HCEC 1CT (cell line): Measurements from ENCODE around the gene SUGP1.
"Not testable (repeated sequence)": the region's sequence is repeated elsewhere in the genome, so short reads cannot be mapped to it uniquely, and the experiment has no call there.

Experiments
- DNase-seq: peaks from one replicate; pipeline ENCODE4 v3.0.0-alpha.2; 2017

The SUGP1 gene, protein sequence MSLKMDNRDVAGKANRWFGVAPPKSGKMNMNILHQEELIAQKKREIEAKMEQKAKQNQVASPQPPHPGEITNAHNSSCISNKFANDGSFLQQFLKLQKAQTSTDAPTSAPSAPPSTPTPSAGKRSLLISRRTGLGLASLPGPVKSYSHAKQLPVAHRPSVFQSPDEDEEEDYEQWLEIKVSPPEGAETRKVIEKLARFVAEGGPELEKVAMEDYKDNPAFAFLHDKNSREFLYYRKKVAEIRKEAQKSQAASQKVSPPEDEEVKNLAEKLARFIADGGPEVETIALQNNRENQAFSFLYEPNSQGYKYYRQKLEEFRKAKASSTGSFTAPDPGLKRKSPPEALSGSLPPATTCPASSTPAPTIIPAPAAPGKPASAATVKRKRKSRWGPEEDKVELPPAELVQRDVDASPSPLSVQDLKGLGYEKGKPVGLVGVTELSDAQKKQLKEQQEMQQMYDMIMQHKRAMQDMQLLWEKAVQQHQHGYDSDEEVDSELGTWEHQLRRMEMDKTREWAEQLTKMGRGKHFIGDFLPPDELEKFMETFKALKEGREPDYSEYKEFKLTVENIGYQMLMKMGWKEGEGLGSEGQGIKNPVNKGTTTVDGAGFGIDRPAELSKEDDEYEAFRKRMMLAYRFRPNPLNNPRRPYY

DNA sequence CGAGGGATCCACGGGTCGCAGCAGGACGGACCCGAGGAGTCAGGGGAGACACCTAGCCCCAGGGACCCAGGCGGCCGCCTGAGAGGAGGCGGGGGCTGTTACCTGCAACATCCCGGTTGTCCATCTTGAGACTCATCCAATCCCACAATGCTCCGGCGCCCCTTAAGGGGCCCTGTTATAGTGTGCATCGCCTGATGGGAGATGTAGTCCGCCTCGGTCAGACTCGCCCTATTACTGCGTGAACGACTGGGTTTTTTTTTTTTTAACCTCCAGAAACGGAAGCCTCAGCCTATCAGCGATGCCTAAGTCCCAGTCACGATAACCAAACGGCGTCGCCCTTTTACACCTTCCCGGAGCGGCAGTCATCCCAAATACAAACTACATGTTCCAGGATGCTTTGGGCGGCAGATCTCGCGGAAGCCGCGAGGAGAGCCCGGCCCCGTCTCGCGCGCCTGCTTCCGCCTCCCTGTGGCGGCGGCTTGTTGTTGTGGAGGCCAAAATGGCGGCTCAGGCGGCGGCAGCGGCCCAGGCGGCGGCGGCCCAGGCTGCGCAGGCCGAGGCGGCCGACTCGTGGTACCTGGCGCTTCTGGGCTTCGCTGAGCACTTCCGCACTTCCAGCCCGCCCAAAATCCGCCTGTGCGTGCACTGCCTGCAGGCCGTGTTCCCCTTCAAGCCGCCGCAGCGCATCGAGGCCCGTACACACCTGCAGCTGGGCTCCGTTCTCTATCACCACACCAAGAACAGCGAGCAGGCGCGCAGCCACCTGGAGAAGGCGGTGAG lies at the start of gene SUGP1, which contains the start of gene MAU2:
SUGP1 (minus strand) TSS at position 149 of the 780 bp plus-strand sequence; CDS start at position 136, 13 bp downstream.
MAU2 (plus strand) TSS at position 469 of the 780 bp plus-strand sequence; CDS start at position 500, 31 bp downstream.
- DNase-seq: peak; percentile 89

GRCh38 chr19:19368087-19368486 lies 47.8 kb upstream of the SUGP1 start:
- no peak for DNase-seq

GRCh38 chr19:19366434-19367396 lies 46.4 kb upstream of the SUGP1 start:
- DNase-seq: peak; percentile 74

- no peak for DNase-seq
These were observed 41.8 kb upstream of the SUGP1 start for GRCh38 chr19:19362075-19362474.

- peak; percentile 75 for DNase-seq
These were observed 40.8 kb upstream of the SUGP1 start for GRCh38 chr19:19361075-19361594.

DNA sequence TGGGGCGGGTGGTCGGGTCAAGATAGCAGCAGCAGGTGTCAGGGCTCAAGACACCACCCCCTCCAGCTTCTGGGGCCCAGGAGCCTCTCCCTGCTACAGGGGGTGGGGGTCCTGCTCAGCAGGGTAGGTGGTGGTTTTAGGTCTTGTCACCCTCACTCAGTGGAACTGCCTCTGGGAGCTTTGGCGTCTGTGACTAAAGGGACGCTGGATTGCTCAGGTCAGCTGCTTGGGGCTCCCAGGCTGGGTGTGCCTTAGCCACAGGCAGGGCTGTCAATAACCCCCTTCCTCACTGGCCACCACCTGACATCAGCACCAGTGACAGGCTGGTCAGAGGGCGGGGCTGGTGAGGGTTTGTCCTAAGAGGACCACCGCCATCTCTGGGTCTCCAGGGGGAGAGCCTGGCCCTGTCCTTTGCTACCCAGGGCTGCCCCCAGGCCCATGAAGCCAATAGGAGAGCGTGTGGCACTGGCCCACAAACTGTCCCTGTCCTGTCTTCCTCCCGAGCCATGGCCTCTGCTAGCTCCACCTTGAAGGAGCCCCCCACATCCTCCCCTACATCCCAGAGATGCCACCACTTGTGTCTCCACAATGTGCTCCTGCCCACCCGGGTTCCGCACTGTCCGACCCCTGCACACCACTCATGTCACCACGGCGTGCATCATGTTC lies 36.7 kb upstream of the SUGP1 start:
- DNase-seq: no peak

DNA sequence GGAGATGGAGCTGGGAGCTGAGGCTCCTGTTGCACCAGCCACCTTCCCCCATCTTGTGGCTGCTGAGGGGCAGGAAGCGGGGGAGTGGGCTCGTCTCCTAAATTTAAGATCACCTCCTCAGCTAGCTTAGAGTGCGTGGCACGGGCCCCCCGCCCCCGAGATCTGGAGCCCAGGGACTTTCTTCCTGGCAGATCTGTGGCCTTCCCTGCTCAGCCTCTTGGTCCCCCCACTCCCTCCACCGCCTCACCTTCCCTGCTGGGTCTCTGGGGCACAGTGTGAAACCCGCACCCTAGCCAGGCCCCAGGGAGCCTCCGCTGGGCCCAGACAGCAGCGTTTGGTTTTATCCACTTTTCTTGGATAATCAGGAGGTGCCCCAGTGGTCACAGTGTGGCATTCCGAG lies 36.2 kb upstream of the SUGP1 start:
- DNase-seq: no peak

DNA sequence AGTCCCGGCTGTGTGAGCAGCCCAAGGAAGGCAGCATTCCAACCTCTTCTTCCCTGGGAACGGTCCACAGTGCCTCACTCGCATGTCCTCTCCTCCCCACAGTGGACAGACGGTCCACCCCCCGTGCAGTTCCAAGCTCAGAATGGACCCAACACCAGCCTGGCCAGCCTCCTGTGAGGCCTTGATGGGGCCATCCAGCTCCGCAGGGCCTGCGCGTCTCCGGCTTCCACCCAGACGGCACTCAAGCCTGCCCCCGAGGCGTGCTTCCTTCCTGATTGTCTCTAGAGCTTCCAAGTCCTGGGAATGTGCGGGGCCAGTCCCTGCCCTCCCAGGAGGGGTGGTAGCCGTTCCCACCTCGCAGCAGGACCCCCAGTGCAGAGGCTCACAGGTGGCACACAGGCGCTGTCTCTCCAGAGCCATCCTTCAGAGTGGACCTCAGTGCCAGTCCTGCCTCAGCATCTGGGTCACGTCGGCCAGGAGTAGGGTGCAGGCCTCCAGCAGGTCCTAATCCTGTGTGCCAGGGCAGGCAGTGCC lies 35.4 kb upstream of the SUGP1 start:
- no peak for DNase-seq

DNA sequence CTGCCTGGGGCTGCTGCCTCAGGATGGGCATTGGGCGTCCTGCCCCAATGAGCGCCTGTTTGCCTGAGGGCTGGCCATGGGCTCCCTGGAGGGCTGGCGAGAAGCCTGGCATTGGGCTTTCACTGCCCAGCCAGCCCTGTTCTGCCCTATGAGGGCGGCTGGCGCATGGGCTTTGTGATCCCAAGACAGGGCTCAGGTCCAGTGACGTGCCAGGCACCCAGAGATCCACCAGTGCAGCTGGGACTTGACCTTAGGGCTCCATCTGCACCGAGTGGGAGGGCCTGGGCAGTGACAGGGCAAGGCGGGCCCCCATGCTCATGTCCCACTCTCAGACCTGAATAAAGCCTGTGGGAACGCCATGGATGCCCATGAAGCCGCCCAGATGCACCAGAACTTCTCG lies 34.6 kb upstream of the SUGP1 start:
- no peak for DNase-seq

GRCh38 chr19:19354007-19354406 lies 33.7 kb upstream of the SUGP1 start:
- no peak for DNase-seq

DNA sequence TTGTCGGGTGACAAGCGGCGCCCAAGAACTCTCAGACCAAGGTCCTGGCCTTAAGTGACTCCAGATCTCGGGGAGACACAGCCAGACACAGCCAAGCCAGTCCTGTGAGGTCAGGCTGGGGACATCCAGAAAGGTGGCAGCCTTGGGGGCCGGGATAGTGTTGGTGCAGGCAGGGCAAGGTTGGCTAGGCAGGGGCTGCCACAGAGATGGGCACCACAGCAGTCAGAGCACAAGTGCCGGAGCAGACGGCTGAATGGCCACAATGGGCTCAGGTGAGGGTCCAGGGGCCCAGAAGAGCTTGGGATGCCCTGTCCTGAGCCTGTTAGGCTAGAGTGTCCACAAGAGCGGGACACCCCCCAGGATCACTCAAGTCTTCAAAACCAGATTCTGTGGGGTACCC lies 32.5 kb upstream of the SUGP1 start:
- no peak for DNase-seq

DNA sequence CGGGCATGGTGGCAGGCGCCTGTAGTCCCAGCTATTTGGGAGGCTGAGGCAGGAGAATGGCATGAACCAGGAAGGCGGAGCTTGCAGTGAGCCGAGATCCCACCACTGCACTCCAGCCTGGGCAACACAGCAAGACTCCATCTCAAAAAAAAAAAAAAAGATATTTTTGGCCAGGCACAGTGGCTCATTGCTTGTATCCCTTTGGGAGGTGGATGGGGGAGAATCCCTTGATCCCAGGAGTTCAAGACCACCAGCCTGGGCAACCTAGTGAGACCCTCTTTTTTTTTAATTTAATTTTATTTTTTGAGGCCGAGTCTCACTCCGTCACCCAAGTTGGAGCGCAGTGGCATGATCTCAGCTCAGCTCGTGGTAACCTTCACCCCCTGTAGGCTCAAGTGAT lies 30.4 kb upstream of the SUGP1 start:
- not testable (repeated sequence) for DNase-seq

- DNase-seq: no peak
These were observed 29.1 kb upstream of the SUGP1 start for GRCh38 chr19:19349365-19349764.

DNA sequence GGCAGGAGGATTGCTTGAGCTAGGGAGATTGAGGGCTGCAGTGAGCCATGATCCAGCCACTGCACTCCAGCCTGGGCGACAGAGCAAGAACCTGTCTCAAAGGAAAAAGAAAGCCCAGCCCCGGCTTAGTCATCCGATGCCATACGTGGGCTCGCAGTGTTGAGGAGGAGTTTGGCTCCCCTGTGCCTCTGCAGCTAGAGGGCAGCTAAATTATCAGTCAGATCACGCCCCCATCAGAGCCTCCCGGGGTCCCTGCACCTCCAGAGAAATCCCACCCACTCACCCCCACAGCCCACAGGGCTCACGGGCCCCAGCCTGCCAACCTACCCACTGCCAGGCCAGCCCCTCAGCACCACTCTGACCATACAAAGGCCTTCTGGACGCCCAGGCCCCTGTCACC lies 28.0 kb upstream of the SUGP1 start:
- no peak for DNase-seq

GRCh38 chr19:19347401-19348110 lies 27.2 kb upstream of the SUGP1 start:
- no peak for DNase-seq

DNA sequence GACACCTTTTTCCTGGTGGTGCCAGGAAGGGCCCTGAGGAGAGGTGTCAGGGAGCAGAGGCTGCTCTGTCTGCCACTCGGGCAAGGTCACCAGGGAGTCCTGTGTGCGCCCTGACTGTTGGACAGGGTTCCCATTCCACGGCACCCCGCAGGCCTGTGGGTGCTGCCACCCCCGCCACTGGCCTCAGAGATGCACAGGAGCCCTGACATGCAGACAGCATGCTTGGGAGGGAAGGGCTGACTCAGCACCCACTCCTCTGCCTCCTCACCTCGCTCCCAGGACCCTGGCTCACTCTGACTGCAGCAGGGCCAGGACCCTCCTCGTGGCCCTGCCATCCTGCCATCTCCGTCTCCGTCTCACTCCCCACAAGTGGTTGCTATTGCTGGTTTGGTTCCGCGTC lies 25.7 kb upstream of the SUGP1 start:
- DNase-seq: no peak

- DNase-seq: no peak
These were observed 24.9 kb upstream of the SUGP1 start for GRCh38 chr19:19345232-19345631.

DNA sequence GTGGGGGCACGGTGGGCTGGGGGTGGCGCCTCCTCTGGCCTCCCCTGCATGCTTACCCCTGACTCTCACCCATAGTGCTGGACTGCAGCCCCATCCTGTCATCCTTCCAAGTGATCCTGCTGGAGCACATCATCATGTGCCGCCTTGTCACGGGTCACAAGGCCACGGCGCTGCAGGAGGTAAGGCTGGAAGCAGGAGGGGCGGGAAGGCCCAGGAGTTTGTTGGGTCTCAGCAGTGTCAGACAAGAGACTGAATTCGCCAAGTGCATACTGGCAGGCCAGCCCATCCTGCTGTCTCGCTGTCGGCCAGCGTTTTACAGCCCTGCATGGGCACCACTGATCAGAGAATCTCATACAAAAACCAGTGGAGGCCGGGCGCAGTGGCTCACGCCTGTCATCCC lies 23.5 kb upstream of the SUGP1 start:
- no peak for DNase-seq

GRCh38 chr19:19343016-19343362 lies 22.7 kb upstream of the SUGP1 start:
- DNase-seq: no peak
